Measurements from ENCODE around the gene RAB35. TPM values are rescaled to one million over a fixed set of nuclear protein-coding genes. Genes with fewer than 3 reads are reported as not detected.

Gene RAB35
- total and polyA plus RNA-seq, 2 of the 4 experiments (the other 2 are of a cell fraction): 32.6 to 49.6 TPM

GRCh38 chr12:120103371-120103770 is 13.2 kb downstream of the RAB35 start:
- H3K27me3 ChIP-seq (ENCODE audit: control insufficient read depth, insufficient read depth, low read length): no peaks in the 10 kb centered on the region
- in situ Hi-C loops (cut with MboI; ENCODE audit: low sequenced_read_pairs): loop anchor here (25.0 kb wide), 1 partner anchor 1741 kb away; the partner anchor contains the start of gene TAOK3
- no peak overlapping the region for H2AK5ac ChIP-seq (ENCODE audit: low read depth, low read length)
- H4K20me1 ChIP-seq (ENCODE audit: insufficient read depth, low read length): peaks cover 85% of the 10 kb centered on the region
- TF ChIP-seq CEBPB (IDR thresholded peaks at IDR 0.05; ENCODE audit: low read depth, low read length): no peak
- TF ChIP-seq MAFK (IDR thresholded peaks at IDR 0.05; ENCODE audit: low read depth, low read length): no peak
- no peak for TF ChIP-seq SMC3 (IDR thresholded peaks at IDR 0.05; ENCODE audit: low read depth, low read length)
- no peak for TF ChIP-seq RAD21 (IDR thresholded peaks at IDR 0.05; ENCODE audit: low read length)
- TF ChIP-seq RCOR1 (IDR thresholded peaks at IDR 0.05; ENCODE audit: insufficient replicate concordance, low read length): no peak
- TF ChIP-seq CHD1 (IDR thresholded peaks at IDR 0.05; ENCODE audit: low read depth, low read length): no peak
- TF ChIP-seq CTCF (conservative IDR thresholded peaks at IDR 0.05; ENCODE audit: low read depth, low read length): no peak
- no peak for TF ChIP-seq RFX5 (IDR thresholded peaks at IDR 0.05; ENCODE audit: low read depth, low read length)
- TF ChIP-seq USF2 (IDR thresholded peaks at IDR 0.05; ENCODE audit: low read depth, low read length): no peak
- TF ChIP-seq NFE2L2 (IDR thresholded peaks at IDR 0.05; ENCODE audit: low read depth, low read length): no peak
- TF ChIP-seq POLR2A (IDR thresholded peaks at IDR 0.05; ENCODE audit: low read depth, low read length): no peak
- H3K9me1 ChIP-seq (ENCODE audit: insufficient read depth, low read length): peaks cover 16% of the 10 kb centered on the region
- no peak overlapping the region for H4K5ac ChIP-seq (ENCODE audit: low read depth, low read length)
- ChIA-PET CTCF (no interaction called here), POLR2A (ENCODE audit: unreplicated experiment) (no interaction called here)
- no peak overlapping the region for H2BK20ac ChIP-seq (ENCODE audit: low read depth, low read length)
- no peak overlapping the region for H3K56ac ChIP-seq (ENCODE audit: extremely low read depth, insufficient read depth, low read length)
- no peak overlapping the region for H4K91ac ChIP-seq (ENCODE audit: insufficient read depth, low read depth, low read length)
- H3K36me3 ChIP-seq (ENCODE audit: control insufficient read depth, insufficient read depth, low read length): peaks cover 52% of the 10 kb centered on the region
- BruUV-seq (replicated peaks): no TSS peak
- no peak overlapping the region for H3K18ac ChIP-seq (ENCODE audit: low read depth, low read length)
- ATAC-seq (ENCODE audit: low read depth) (no peak), DNase-seq (no peak)
- peaks cover 7% of the 10 kb centered on the region; the same call in 1 of the 2 replicates for H3K4me1 ChIP-seq (ENCODE audit: control insufficient read depth, insufficient read depth, low read length)
- H3K4me2 ChIP-seq (ENCODE audit: low read depth, low read length): no peak overlapping the region
- H2AK9ac ChIP-seq (replicated peaks; ENCODE audit: low read depth, low read length, poor library complexity): no peak overlapping the region
- no peak overlapping the region for H3K14ac ChIP-seq (replicated peaks; ENCODE audit: low read depth, low read length)
- WGBS, 2 experiments (ENCODE audit: extremely low coverage in 2 of 2, insufficient read length in 1 of 2): 99% methylated on average over 8 of the region's 13 CpGs; no CpG with 5 or more reads in 1 of the 2 experiments
- peaks cover 20 to 87% of the 10 kb centered on the region in 2 experiments for H3K79me1 ChIP-seq (ENCODE audit: low read depth in 1 of 2, low read length in 2 of 2)
- H3K4me3 ChIP-seq (ENCODE audit: insufficient read depth, low read depth, low read length): no peak overlapping the region
- intact Hi-C loops (cut with micrococcal nuclease): no loop called here
- no peaks in the 10 kb centered on the region for H3K9me3 ChIP-seq (ENCODE audit: control insufficient read depth, insufficient read depth, low read length)
- no peak overlapping the region for H4K8ac ChIP-seq (ENCODE audit: low read depth in 2 of 2, low read length in 2 of 2)
- H3K4ac ChIP-seq (ENCODE audit: low read depth, low read length): no peak overlapping the region
- no peak overlapping the region for H3K23ac ChIP-seq (ENCODE audit: low read depth, low read length)
- H3K9ac ChIP-seq (ENCODE audit: low read depth, low read length): no peak overlapping the region
- H2BK5ac ChIP-seq (ENCODE audit: low read depth, low read length, poor library complexity, severe bottlenecking): no peak overlapping the region
- H2BK15ac ChIP-seq (ENCODE audit: low read depth, low read length): no peak overlapping the region
- dilution Hi-C loops (cut with HindIII; ENCODE audit: low sequenced_read_pairs, unreplicated experiment): no loop called here
- H2BK120ac ChIP-seq (ENCODE audit: low read depth, low read length): no peak overlapping the region
- H3K27ac ChIP-seq (ENCODE audit: insufficient read depth, low read length): no peak overlapping the region
- H2AFZ ChIP-seq (replicated peaks; ENCODE audit: low read length, poor library complexity): no peak overlapping the region

All from IMR-90 (cell line).